Endothelial cell (in vitro differentiated cells): Measurements from ENCODE around the gene GSG1L. TPM values are rescaled to one million over a fixed set of nuclear protein-coding genes. Genes with fewer than 3 reads are reported as not detected.

ENCODE experiments used
- DNase-seq: peaks from one replicate; pipeline ENCODE4 v3.0.0; 2021; ENCODE audit warnings: low spot score
- H3K27ac Mint-ChIP-seq: one replicate; pipeline ENCODE4 v1.8.0; 2021; ENCODE audit warnings: mixed read lengths, inconsistent platforms; ENCODE audit not compliant: unreplicated experiment
- H3K27me3 Mint-ChIP-seq: one replicate; pipeline ENCODE4 v1.8.0; 2021; ENCODE audit warnings: mild to moderate bottlenecking, moderate library complexity, mixed read lengths, inconsistent platforms; ENCODE audit not compliant: unreplicated experiment
- H3K36me3 Mint-ChIP-seq: one replicate; pipeline ENCODE4 v1.8.0; 2021; ENCODE audit warnings: mild to moderate bottlenecking, low read depth, mixed read lengths, inconsistent platforms; ENCODE audit not compliant: unreplicated experiment
- H3K4me1 Mint-ChIP-seq: one replicate; pipeline ENCODE4 v1.8.0; 2021; ENCODE audit warnings: mild to moderate bottlenecking, mixed read lengths, inconsistent platforms; ENCODE audit not compliant: unreplicated experiment
- H3K4me3 Mint-ChIP-seq: one replicate; pipeline ENCODE4 v1.8.0; 2021; ENCODE audit warnings: mild to moderate bottlenecking, mixed read lengths, inconsistent platforms; ENCODE audit not compliant: unreplicated experiment
- H3K9me3 Mint-ChIP-seq: one replicate; pipeline ENCODE4 v1.8.0; 2021; ENCODE audit warnings: mixed read lengths, inconsistent platforms; ENCODE audit not compliant: unreplicated experiment
- CTCF ChIP-seq: fragments of 200-600 bp; sonication (generic); IDR thresholded peaks from one replicate; pipeline ENCODE4 v1.5.0; 2021; ENCODE audit warnings: antibody characterized with exemption; ENCODE audit not compliant: unreplicated experiment
- total RNA-seq: library from RNA; stranded (reverse); fragmentation: NEBNext Ultra II Directional; extraction: Animal tissue kit (Norgen Biotek cat#: 25700); gene quantifications from one replicate; pipeline ENCODE4 v1.2.1, GENCODE V29; 2021; ENCODE audit not compliant: unreplicated experiment

GSG1L gene
- total RNA-seq, 1 donor from 2014 or later, result 0.38 TPM

- Mint-ChIP-seq H3K9me3 (peaks cover 6% of the 10 kb centered on the region), H3K36me3 (peaks cover 4% of the 10 kb centered on the region), H3K27me3 (peaks cover 7% of the 10 kb centered on the region), H3K27ac (no peak overlapping the region), H3K4me1 (peaks cover 3% of the 10 kb centered on the region), H3K4me3 (no peak overlapping the region)
- DNase-seq, result no peak
- TF ChIP-seq CTCF, result no peak
Measured at GRCh38 chr16:27961296-27961620, 102.3 kb downstream of the GSG1L start.

GRCh38 chr16:27960619-27961295, 102.8 kb downstream of the GSG1L start:
- no peak for DNase-seq
- TF ChIP-seq CTCF, result no peak
- no peak overlapping the region for H3K4me3 Mint-ChIP-seq
- no peak overlapping the region for H3K27ac Mint-ChIP-seq
- H3K27me3 Mint-ChIP-seq, result peaks cover 7% of the 10 kb centered on the region
- peaks cover 4% of the 10 kb centered on the region for H3K36me3 Mint-ChIP-seq
- peaks cover 6% of the 10 kb centered on the region for H3K9me3 Mint-ChIP-seq
- H3K4me1 Mint-ChIP-seq, result peaks cover 3% of the 10 kb centered on the region

GRCh38 chr16:27959914-27960313, 103.6 kb downstream of the GSG1L start:
- H3K36me3 Mint-ChIP-seq, result peaks cover 4% of the 10 kb centered on the region
- H3K9me3 Mint-ChIP-seq, result peaks cover 6% of the 10 kb centered on the region
- no peak overlapping the region for H3K27ac Mint-ChIP-seq
- H3K4me3 Mint-ChIP-seq, result no peak overlapping the region
- H3K4me1 Mint-ChIP-seq, result peaks cover 3% of the 10 kb centered on the region
- H3K27me3 Mint-ChIP-seq, result peaks cover 5% of the 10 kb centered on the region
- no peak for DNase-seq
- TF ChIP-seq CTCF, result no peak

- Mint-ChIP-seq H3K27me3 (peaks cover 3% of the 10 kb centered on the region), H3K4me3 (no peak overlapping the region), H3K4me1 (no peaks in the 10 kb centered on the region), H3K9me3 (peaks cover 6% of the 10 kb centered on the region), H3K36me3 (peaks cover 4% of the 10 kb centered on the region), H3K27ac (no peak overlapping the region)
- DNase-seq, result no peak
- TF ChIP-seq CTCF, result no peak
Measured at GRCh38 chr16:27954191-27954590, 109.3 kb downstream of the GSG1L start.

- no peak for DNase-seq
- no peak overlapping the region for H3K27ac Mint-ChIP-seq
- peaks cover 3% of the 10 kb centered on the region for H3K27me3 Mint-ChIP-seq
- TF ChIP-seq CTCF, result no peak
- peaks cover 4% of the 10 kb centered on the region for H3K36me3 Mint-ChIP-seq
- peaks cover 5% of the 10 kb centered on the region for H3K9me3 Mint-ChIP-seq
- no peaks in the 10 kb centered on the region for H3K4me1 Mint-ChIP-seq
- no peak overlapping the region for H3K4me3 Mint-ChIP-seq
Measured at GRCh38 chr16:27952811-27953210, 110.7 kb downstream of the GSG1L start.
